Heart left ventricle (tissue), 13 donors: ENCODE results near the gene TNS3.

Experiments used
- CTCF ChIP-seq, 12 donors: fragments of 200-600 bp; sonication (generic) in 4 of 12; IDR thresholded peaks; one replicate each; pipeline versions ENCODE4 v1.5.0 to v1.8.0; 2018 to 2022; ENCODE audit warnings: antibody characterized with exemption in 12 of 12, mild to moderate bottlenecking in 5 of 12
- POLR2A ChIP-seq, 2 donors: fragments of 450-650 bp; IDR thresholded peaks; one replicate each; pipeline ENCODE4 v1.6.1; 2017; ENCODE audit warnings: antibody characterized with exemption in 2 of 2, mild to moderate bottlenecking in 2 of 2, moderate library complexity in 2 of 2
- donor health status: ischemic (EF 13 %, LVEDD 7.1; RV severe dilation, severe dysfunction).
- donor health status: DM: no; HTN: yes; CAD: no.
- donor health status: DM: no; HTN: no; CAD: no.
- donor health status: ischemic (EF 25% LVEDD 6.9; RV normal size, moderate dysfunction).
- donor health status: ischemic (EF 25% LVEDD 5.7; RV mildly dilated, moderate dysfunction).
- donor health status: ischemic (EF 35%, LVEDD 5.7; RV mildly dilated, moderate dysfunction).
- donor health status: nonischemic (EF 11% LVEDD 7.7; RV severe dilation, severe dysfunction).
- donor health status: DM: yes; HTN: yes; CAD: no.
- donor health status: PGD.
- donor health status: ischemic (EF 29% LVEDD 5.4; RV normal size, mild dysfunction).
- donor health status: nonischemic (EF 23%, LVEDD 6.1; RV moderate dilation, normal function).

- TF ChIP-seq CTCF (IDR thresholded peaks at IDR 0.05): no peak
- no peak for TF ChIP-seq POLR2A (IDR thresholded peaks at IDR 0.05)
These were observed 170.5 kb downstream of the TNS3 start for GRCh38 chr7:47411281-47411869.
